HFFc6 (cell line): ENCODE measurements around the gene WARS2. TPM values are rescaled to one million over a fixed set of nuclear protein-coding genes. Genes with fewer than 3 reads are reported as not detected.

Experiments
- DNase-seq: peaks from one replicate; pipeline ENCODE4 v3.0.0-alpha.2; 2018
- H3K27ac Mint-ChIP-seq: 2 replicates; pipeline ENCODE4 v1.8.0; 2020; ENCODE audit warnings: mild to moderate bottlenecking, mixed read lengths
- H3K27me3 Mint-ChIP-seq: 2 replicates; pipeline ENCODE4 v1.8.0; 2021; ENCODE audit warnings: mild to moderate bottlenecking, moderate library complexity, mixed read lengths; ENCODE audit not compliant: insufficient read depth
- H3K36me3 Mint-ChIP-seq: 2 replicates; pipeline ENCODE4 v1.8.0; 2021; ENCODE audit warnings: low read depth, mixed read lengths
- H3K4me1 Mint-ChIP-seq: 2 replicates; pipeline ENCODE4 v1.8.0; 2020; ENCODE audit warnings: low read depth, mixed read lengths
- H3K4me3 Mint-ChIP-seq: 2 replicates; pipeline ENCODE4 v1.8.0; 2020; ENCODE audit warnings: mild to moderate bottlenecking, moderate library complexity, mixed read lengths
- H3K9me3 Mint-ChIP-seq: 2 replicates; pipeline ENCODE4 v1.8.0; 2020; ENCODE audit warnings: mild to moderate bottlenecking, mixed read lengths
- CTCF ChIP-seq: fragments of 200-600 bp; sonication (generic); IDR thresholded peaks from 2 replicates; pipeline ENCODE4 v1.5.0; 2021; ENCODE audit warnings: antibody characterized with exemption, mild to moderate bottlenecking
- total RNA-seq, 6 experiments: library from RNA; stranded (reverse); fragmentation: NEBNext Ultra II Directional; extraction: Animal tissue kit (Norgen Biotek cat#: 25700); gene quantifications; 2 replicates in 1 of 6; 3 replicates in 5 of 6; pipeline ENCODE4 v1.2.3, GENCODE V29; 2021

WARS2 gene
- total RNA-seq, 6 experiments from 2014 or later, result 10.5 to 14.8 (median 12.9) TPM

- Mint-ChIP-seq H3K4me1 (peaks cover 45% of the 10 kb centered on the region), H3K9me3 (peaks cover 6% of the 10 kb centered on the region; the same call in 1 of the 2 replicates), H3K36me3 (peaks cover 30% of the 10 kb centered on the region), H3K27ac (peak overlapping the region; percentile 96), H3K4me3 (peak overlapping the region; percentile 98), H3K27me3 (peaks cover 13% of the 10 kb centered on the region)
- no peak for DNase-seq
- TF ChIP-seq CTCF, result peak; percentile 16; the same call in 1 of the 2 replicates
These were observed 156.2 kb downstream of the WARS2 start for GRCh38 chr1:118984086-118984721.

DNA sequence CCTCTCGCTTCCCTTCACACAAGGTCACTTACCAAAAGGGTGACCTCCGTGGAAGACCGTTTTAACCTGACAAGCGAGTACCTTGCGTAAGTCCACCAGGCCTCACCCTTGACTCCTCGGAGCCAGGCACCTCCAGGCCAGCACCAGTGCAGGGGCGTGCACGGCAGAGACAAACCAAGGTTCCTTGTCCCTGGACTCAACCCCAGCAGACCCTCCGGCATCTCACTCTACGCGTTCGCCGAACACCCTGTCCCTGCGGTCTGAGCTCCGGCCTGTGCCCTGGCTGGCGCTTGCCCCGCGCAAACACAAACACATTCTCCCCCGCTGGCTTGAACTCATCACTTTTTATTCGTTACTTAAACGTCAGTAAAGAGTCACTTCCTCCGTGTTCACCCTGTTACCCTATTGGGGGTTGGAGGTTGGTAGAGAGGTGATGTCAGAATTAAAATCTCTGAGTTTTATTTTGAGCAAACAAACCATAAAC is 156.9 kb downstream of the WARS2 start:
- peaks cover 6% of the 10 kb centered on the region; the same call in 1 of the 2 replicates for H3K9me3 Mint-ChIP-seq
- H3K4me3 Mint-ChIP-seq, result peak overlapping the region; percentile 98; the same call in 1 of the 2 replicates
- H3K36me3 Mint-ChIP-seq, result peaks cover 31% of the 10 kb centered on the region
- H3K27me3 Mint-ChIP-seq, result peaks cover 8% of the 10 kb centered on the region
- H3K4me1 Mint-ChIP-seq, result peaks cover 43% of the 10 kb centered on the region
- no peak for DNase-seq
- no peak for TF ChIP-seq CTCF
- peak overlapping the region; percentile 96 for H3K27ac Mint-ChIP-seq

DNA sequence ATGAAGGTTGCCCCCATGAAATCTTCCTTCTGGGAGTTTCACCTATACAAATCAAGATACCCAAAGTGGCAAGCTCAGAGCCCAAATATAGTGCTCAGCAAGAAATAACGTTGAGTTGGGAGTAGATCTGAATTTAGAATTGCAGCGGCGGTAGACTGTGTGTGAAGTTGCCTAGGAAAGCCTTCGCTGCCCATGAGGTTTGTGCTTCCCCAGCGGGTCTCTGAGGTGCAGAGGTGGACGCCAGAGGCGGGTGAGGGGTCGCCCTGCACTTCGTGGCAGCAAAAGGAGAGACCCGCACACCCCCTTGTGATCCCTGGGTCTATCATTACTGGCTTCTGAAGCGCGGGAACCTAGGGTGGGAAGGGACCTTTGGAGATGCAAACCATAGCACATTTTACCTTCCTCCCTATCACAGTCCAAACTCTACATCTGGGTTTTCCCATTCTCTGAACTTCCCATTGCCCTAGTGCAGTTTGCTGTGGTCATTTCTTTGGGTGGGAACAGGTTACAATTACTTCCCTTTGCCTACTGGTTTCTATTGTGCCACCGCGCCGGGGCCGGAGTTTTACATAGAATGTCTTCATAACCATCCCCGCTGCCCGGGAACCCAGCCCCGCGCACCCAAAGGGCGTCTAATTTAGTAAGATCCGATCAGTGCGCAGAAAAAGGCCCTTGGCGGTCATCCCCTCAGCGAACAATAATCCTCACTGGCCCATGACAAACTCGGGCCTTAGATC is 157.5 kb downstream of the WARS2 start:
- DNase-seq, result no peak
- Mint-ChIP-seq H3K9me3 (peaks cover 6% of the 10 kb centered on the region; the same call in 1 of the 2 replicates), H3K4me3 (no peak overlapping the region; the same call in 1 of the 2 replicates), H3K36me3 (peaks cover 31% of the 10 kb centered on the region), H3K4me1 (peaks cover 37% of the 10 kb centered on the region), H3K27ac (no peak overlapping the region), H3K27me3 (peaks cover 7% of the 10 kb centered on the region)
- TF ChIP-seq CTCF, result no peak

DNA sequence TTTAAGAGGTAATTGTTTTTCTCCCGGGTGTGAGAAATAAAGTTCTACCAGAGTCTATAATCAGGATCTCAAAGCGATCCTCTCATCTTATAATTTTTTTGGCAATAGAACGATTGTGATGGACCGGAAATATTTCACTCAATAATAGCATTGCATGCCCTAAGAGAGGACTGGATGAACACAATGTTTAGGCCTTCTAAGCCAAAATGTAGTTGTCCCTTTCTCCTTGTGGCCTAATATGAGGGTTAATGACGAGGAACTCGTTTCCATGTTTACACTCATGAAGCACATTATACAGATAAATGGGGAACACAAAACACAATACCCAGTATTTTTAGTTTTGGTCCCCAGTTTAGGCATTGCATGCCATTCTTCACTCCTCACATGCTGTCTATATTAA is 158.2 kb downstream of the WARS2 start:
- H3K27ac Mint-ChIP-seq, result no peak overlapping the region; the same call in 1 of the 2 replicates
- H3K36me3 Mint-ChIP-seq, result peaks cover 30% of the 10 kb centered on the region
- no peak for TF ChIP-seq CTCF
- H3K4me1 Mint-ChIP-seq, result peaks cover 37% of the 10 kb centered on the region
- peaks cover 7% of the 10 kb centered on the region for H3K27me3 Mint-ChIP-seq
- no peak for DNase-seq
- no peak overlapping the region for H3K4me3 Mint-ChIP-seq
- H3K9me3 Mint-ChIP-seq, result peaks cover 6% of the 10 kb centered on the region; the same call in 1 of the 2 replicates

GRCh38 chr1:118981436-118981835 is 159.0 kb downstream of the WARS2 start:
- no peak for TF ChIP-seq CTCF
- Mint-ChIP-seq H3K27ac (no peak overlapping the region), H3K4me3 (no peak overlapping the region), H3K36me3 (peaks cover 25% of the 10 kb centered on the region), H3K4me1 (peaks cover 31% of the 10 kb centered on the region), H3K27me3 (peaks cover 7% of the 10 kb centered on the region), H3K9me3 (peaks cover 6% of the 10 kb centered on the region; the same call in 1 of the 2 replicates)
- no peak for DNase-seq

Other genes starting within 250 kb of the WARS2 start
- gene TBX15, start 152.3 kb downstream of the WARS2 start, total RNA-seq, result 10 to 100 TPM in 3 of 6 experiments, 1 to 10 TPM in 3; 5.3 to 12.2 (median 10.0) TPM
- not detected for gene HAO2, start 228.1 kb upstream of the WARS2 start, total RNA-seq